Measurements from ENCODE around the gene PRDM5. TPM values are rescaled to one million over a fixed set of nuclear protein-coding genes. Genes with fewer than 3 reads are reported as not detected.

PRDM5 gene
- total and polyA plus RNA-seq, 12 donors: 3.4 to 26.1 (median 12.3) TPM

DNA sequence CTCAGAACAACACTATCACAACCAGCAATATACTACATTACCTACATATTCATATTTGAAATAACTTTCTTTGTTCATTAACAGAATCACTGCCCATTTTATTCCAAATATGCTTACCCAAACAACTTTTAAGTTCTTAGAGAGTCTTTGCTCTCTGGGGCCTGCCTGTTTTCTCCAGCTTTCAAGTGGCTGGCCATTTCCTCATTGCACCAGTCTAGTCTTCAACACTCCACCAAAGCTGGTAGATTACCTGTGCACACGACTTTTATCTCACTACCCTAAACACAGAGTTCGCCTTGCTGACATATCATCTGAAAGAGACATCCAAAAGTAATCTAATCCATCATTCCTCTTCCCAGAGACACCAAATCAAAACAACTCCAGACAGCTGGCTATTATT, 66.2 kb downstream of the PRDM5 start:
- Histone ChIP-seq H3K27ac (no peak overlapping the region), H3K4me1 (replicated peaks in 1 of 2) (no peaks in the 10 kb centered on the region), H3K9me3 (replicated peaks in 1 of 3) (no peaks in the 10 kb centered on the region), H3K36me3 (replicated peaks in 1 of 2) (no peaks in the 10 kb centered on the region), H3K4me3 (no peak overlapping the region), H3K27me3 (no peaks in the 10 kb centered on the region)
- TF ChIP-seq, protein P1, sequence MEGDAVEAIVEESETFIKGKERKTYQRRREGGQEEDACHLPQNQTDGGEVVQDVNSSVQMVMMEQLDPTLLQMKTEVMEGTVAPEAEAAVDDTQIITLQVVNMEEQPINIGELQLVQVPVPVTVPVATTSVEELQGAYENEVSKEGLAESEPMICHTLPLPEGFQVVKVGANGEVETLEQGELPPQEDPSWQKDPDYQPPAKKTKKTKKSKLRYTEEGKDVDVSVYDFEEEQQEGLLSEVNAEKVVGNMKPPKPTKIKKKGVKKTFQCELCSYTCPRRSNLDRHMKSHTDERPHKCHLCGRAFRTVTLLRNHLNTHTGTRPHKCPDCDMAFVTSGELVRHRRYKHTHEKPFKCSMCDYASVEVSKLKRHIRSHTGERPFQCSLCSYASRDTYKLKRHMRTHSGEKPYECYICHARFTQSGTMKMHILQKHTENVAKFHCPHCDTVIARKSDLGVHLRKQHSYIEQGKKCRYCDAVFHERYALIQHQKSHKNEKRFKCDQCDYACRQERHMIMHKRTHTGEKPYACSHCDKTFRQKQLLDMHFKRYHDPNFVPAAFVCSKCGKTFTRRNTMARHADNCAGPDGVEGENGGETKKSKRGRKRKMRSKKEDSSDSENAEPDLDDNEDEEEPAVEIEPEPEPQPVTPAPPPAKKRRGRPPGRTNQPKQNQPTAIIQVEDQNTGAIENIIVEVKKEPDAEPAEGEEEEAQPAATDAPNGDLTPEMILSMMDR (IDR thresholded peaks at IDR 0.05): no peak
- TF ChIP-seq POLR2A (IDR thresholded peaks at IDR 0.05): no peak
- DNase-seq: no peak
- intact Hi-C loops (cut with DNase I): no loop called here
- 84 to 92% (median 87%) methylated on average over 2 of the region's 2 CpGs for WGBS, 4 donors

DNA sequence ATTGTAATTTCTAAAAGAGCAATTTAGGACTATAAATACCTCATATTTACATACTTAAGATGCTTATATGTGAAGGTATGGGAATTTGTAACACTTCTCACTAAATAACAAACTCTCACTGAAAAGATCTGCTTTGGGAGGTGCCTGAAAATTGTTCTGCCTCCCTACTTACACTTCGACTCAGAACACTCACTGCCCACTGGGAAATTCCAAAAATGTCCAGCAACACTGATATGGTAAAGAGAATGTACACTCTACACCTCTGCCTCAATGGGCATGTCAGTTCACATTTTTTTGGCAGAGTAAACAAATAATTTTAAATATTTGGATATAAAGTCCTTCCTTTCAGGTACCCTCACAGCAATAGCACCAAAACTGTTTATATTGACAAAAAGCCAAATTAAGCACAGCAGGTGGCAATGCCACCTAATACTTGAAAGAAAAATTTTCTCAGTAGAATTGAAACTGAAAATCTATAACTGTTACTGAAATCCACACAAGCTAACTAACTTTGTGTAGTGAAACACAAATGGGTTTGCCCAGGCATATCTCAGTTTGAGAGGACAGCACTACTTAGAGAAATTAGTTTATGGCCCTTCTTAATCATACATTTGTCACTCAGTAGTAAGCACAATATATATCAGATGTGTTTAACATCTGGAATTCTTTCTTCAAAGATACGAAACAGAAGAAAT, 67.1 kb downstream of the PRDM5 start:
- Histone ChIP-seq H3K4me1 (replicated peaks in 1 of 2) (no peaks in the 10 kb centered on the region), H3K27ac (no peak overlapping the region), H3K36me3 (replicated peaks in 1 of 2) (no peaks in the 10 kb centered on the region), H3K4me3 (no peak overlapping the region), H3K27me3 (no peaks in the 10 kb centered on the region), H3K9me3 (replicated peaks in 1 of 3) (no peaks in the 10 kb centered on the region)
- no peak for TF ChIP-seq POLR2A (IDR thresholded peaks at IDR 0.05)
- TF ChIP-seq, protein P1 (IDR thresholded peaks at IDR 0.05): no peak
- WGBS, 4 donors: 85 to 95% (median 92%) methylated on average over 2 of the region's 2 CpGs
- DNase-seq: no peak
- intact Hi-C loops (cut with DNase I): no loop called here

DNA sequence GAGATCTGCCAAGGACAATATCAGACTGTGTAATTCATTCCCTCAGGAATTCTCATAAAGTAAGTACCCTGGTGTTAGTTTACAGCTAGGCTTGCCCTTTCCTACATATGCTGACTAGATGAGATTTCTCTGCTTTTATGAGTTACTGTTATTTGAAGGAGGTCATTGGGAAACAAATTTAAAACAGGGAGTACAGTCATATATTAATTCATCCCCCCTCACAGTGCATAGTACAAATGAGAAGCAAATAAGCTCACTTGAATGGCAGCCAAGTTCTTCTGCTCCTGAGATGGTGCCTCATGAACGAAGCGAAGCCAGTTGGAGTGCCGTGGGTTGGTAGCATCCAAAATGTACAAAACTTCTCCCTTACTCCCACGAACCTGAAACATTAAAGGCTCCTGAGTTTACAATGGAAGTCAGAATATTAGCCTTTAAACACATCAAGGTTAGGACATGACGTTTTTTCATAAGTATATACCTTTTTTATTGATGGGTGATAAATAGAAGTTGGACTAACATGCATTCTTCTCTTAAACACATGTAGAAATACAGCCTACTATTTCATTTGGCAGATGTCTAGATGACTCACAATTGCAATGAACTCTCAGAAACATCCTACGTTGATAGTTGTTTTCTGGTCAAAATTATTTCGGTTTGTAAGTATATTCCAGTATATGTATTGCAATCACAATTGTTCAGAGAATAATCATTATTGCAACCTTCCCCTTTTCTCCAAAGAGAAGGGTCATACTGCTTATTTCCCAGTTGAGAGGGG, 69.2 kb downstream of the PRDM5 start:
- TF ChIP-seq POLR2A (IDR thresholded peaks at IDR 0.05): no peak
- TF ChIP-seq, protein P1 (IDR thresholded peaks at IDR 0.05): no peak
- Histone ChIP-seq H3K27me3 (no peaks in the 10 kb centered on the region), H3K27ac (no peak overlapping the region), H3K4me1 (replicated peaks in 1 of 2) (no peaks in the 10 kb centered on the region), H3K4me3 (no peak overlapping the region), H3K36me3 (replicated peaks in 1 of 2) (no peaks in the 10 kb centered on the region), H3K9me3 (replicated peaks in 1 of 3) (no peaks in the 10 kb centered on the region)
- WGBS, 4 donors: 77 to 86% (median 81%) methylated on average over 7 of the region's 7 CpGs
- intact Hi-C loops (cut with DNase I): no loop called here
- DNase-seq: no peak

DNA sequence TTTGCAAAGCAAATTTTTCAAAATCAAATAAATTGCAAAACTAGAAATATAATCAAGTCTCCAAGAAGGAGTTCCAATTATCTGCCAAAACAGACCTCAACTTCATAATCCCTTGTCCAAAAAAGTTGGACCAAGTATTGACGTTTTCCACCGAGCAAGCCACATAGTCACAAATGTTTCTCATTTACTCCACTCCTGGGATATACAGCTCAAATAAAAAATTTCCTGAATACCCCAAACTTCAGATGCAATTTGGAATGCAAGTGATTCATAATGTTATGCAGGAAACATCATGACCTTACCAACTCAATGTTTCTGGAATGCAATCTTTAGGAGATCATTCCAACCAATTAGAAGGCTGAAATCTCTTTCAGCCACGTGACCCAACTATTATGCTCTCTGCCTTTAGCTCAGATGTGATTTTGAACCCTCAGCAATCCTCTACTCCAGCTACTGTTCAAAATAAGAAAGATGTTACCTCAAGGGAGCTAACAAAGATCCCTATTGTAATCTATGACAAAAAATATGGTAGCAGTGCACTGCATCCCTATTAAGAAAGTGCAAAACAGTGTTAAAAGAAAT, 72.4 kb downstream of the PRDM5 start:
- no peaks in the 10 kb centered on the region for H3K36me3 ChIP-seq (replicated peaks in 1 of 2)
- intact Hi-C loops (cut with DNase I): no loop called here
- H3K27ac ChIP-seq: no peak overlapping the region
- TF ChIP-seq, protein P1 (IDR thresholded peaks at IDR 0.05): no peak
- TF ChIP-seq POLR2A (IDR thresholded peaks at IDR 0.05): no peak
- DNase-seq: no peak
- no peaks in the 10 kb centered on the region for H3K27me3 ChIP-seq
- no peak overlapping the region for H3K4me3 ChIP-seq
- no peaks in the 10 kb centered on the region for H3K9me3 ChIP-seq (replicated peaks in 1 of 3)
- 80 to 92% (median 90%) methylated on average over 3 of the region's 3 CpGs for WGBS, 4 donors
- no peaks in the 10 kb centered on the region for H3K4me1 ChIP-seq (replicated peaks in 1 of 2)
